NCI-H1092 treated with DMSO at 0.1 percent for 48 hours (cell line): Measurements from ENCODE around the gene CTNNA3.

Experiments
- DNase-seq: peaks from one replicate; lab custom pipeline; 2025; lab: John Stamatoyannopoulos, UW

The CTNNA3 gene

GRCh38 chr10:66095610-66096009 lies 1600.4 kb downstream of the CTNNA3 start:
- no peak for DNase-seq

GRCh38 chr10:66085906-66086305 lies 1610.1 kb downstream of the CTNNA3 start:
- no peak for DNase-seq

GRCh38 chr10:66071907-66072306 lies 1624.1 kb downstream of the CTNNA3 start:
- DNase-seq: no peak

GRCh38 chr10:66058594-66058993 lies 1637.4 kb downstream of the CTNNA3 start:
- DNase-seq: no peak

GRCh38 chr10:66049335-66049734 lies 1646.7 kb downstream of the CTNNA3 start:
- no peak for DNase-seq

GRCh38 chr10:66045859-66046258 lies 1650.1 kb downstream of the CTNNA3 start:
- DNase-seq: no peak

GRCh38 chr10:66041771-66042170 lies 1654.2 kb downstream of the CTNNA3 start:
- DNase-seq: no peak

- DNase-seq: no peak
Measured at GRCh38 chr10:66038623-66039022, 1657.4 kb downstream of the CTNNA3 start.

GRCh38 chr10:66026321-66026720 lies 1669.7 kb downstream of the CTNNA3 start:
- no peak for DNase-seq

- DNase-seq: no peak
Measured at GRCh38 chr10:66025186-66025585, 1670.8 kb downstream of the CTNNA3 start.

- no peak for DNase-seq
Measured at GRCh38 chr10:66021423-66021822, 1674.6 kb downstream of the CTNNA3 start.

- no peak for DNase-seq
Measured at GRCh38 chr10:66008221-66008620, 1687.8 kb downstream of the CTNNA3 start.

- DNase-seq: no peak
Measured at GRCh38 chr10:66006411-66006810, 1689.6 kb downstream of the CTNNA3 start.

- no peak for DNase-seq
Measured at GRCh38 chr10:65993451-65993850, 1702.5 kb downstream of the CTNNA3 start.

- DNase-seq: no peak
Measured at GRCh38 chr10:65968871-65969270, 1727.1 kb downstream of the CTNNA3 start.

- DNase-seq: no peak
Measured at GRCh38 chr10:65968437-65968836, 1727.6 kb downstream of the CTNNA3 start.

- DNase-seq: no peak
Measured at GRCh38 chr10:65964205-65964604, 1731.8 kb downstream of the CTNNA3 start.

GRCh38 chr10:65952086-65952485 lies 1743.9 kb downstream of the CTNNA3 start:
- DNase-seq: no peak

- no peak for DNase-seq
Measured at GRCh38 chr10:65950075-65950474, 1745.9 kb downstream of the CTNNA3 start.

GRCh38 chr10:65949526-65949925 lies 1746.5 kb downstream of the CTNNA3 start:
- DNase-seq: no peak

GRCh38 chr10:65945061-65945460 lies 1750.9 kb downstream of the CTNNA3 start:
- no peak for DNase-seq

GRCh38 chr10:65943451-65943850 lies 1752.5 kb downstream of the CTNNA3 start:
- no peak for DNase-seq

- no peak for DNase-seq
Measured at GRCh38 chr10:65940816-65941662, 1755.0 kb downstream of the CTNNA3 start.

GRCh38 chr10:65940105-65940504 lies 1755.9 kb downstream of the CTNNA3 start:
- DNase-seq: no peak
